Measurements from ENCODE around the gene GSTA5. TPM values are rescaled to one million over a fixed set of nuclear protein-coding genes. Genes with fewer than 3 reads are reported as not detected.

Gene GSTA5
- total and polyA plus RNA-seq, 2 of the 8 experiments (the other 6 are each of a cell fraction or from before 2014, with no cell fraction given): not detected

DNA sequence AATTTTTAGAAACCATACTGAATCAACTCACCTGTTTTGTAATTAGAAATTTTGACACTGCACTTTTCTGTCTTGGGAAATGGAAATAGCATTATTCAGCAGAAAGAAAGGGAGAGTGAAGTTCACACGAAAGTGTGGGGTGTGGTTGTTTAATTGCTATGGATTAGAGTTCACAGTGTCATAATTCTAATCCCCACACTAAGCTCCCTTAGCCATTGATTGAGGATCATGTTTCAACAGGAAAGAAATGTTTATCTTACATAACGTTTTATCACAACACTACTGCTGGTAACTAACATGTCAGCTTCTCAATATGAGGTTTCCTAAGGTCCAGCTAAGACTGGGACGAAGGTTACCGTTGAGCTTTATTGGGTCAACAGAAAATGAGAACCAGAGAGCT is 31.4 kb upstream of the GSTA5 start:
- H3K9ac ChIP-seq (replicated peaks in 1 of 4; ENCODE audit: extremely low read depth in 1 of 4, low read depth in 3 of 4, low read length in 3 of 4): no peak overlapping the region
- no peak overlapping the region for H4K5ac ChIP-seq (ENCODE audit: insufficient read length, low read depth, low read length)
- no peak overlapping the region for H3K14ac ChIP-seq (ENCODE audit: insufficient read length)
- H2BK12ac ChIP-seq (ENCODE audit: low read depth, low read length): no peak overlapping the region
- no peak overlapping the region for H3K4me2 ChIP-seq (ENCODE audit: insufficient read depth in 1 of 2, low read depth in 2 of 2, low read length in 2 of 2)
- CTCF ChIA-PET (ENCODE audit: partially characterized antibody): interaction anchor here (0.8 to 2.2 kb wide), 3 partner anchors 10 to 122 kb away, joined by 3 to 9 read pairs (median 3); no protein-coding TSS in a partner anchor
- no peaks in the 10 kb centered on the region for H3K36me3 ChIP-seq (ENCODE audit: control insufficient read depth in 2 of 4, insufficient read depth in 4 of 4, low read length in 3 of 4)
- 89% methylated on average over 4 of the region's 4 CpGs; no CpG with 5 or more reads in 1 of the 2 experiments for WGBS, 2 experiments (ENCODE audit: extremely low coverage in 1 of 2, insufficient coverage in 1 of 2, insufficient read length in 1 of 2, insufficient replicate concordance in 2 of 2, low coverage in 1 of 2, low lambda C conversion rate in 2 of 2, missing lambda C conversion rate in 1 of 2)
- TF ChIP-seq EZH2 (IDR thresholded peaks at IDR 0.05; ENCODE audit: low read depth, low read length, severe bottlenecking): no peak
- TF ChIP-seq POLR2AphosphoS5 (IDR thresholded peaks at IDR 0.05; ENCODE audit: low read depth, low read length): no peak
- TF ChIP-seq, protein P1, sequence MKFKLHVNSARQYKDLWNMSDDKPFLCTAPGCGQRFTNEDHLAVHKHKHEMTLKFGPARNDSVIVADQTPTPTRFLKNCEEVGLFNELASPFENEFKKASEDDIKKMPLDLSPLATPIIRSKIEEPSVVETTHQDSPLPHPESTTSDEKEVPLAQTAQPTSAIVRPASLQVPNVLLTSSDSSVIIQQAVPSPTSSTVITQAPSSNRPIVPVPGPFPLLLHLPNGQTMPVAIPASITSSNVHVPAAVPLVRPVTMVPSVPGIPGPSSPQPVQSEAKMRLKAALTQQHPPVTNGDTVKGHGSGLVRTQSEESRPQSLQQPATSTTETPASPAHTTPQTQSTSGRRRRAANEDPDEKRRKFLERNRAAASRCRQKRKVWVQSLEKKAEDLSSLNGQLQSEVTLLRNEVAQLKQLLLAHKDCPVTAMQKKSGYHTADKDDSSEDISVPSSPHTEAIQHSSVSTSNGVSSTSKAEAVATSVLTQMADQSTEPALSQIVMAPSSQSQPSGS (IDR thresholded peaks at IDR 0.05; ENCODE audit: low read length): no peak
- TF ChIP-seq TBP (IDR thresholded peaks at IDR 0.05; ENCODE audit: low read depth, low read length): no peak
- no peak for TF ChIP-seq CREB1 (IDR thresholded peaks at IDR 0.05)
- no peak for TF ChIP-seq RBBP5 (IDR thresholded peaks at IDR 0.05; ENCODE audit: borderline replicate concordance, low read depth, low read length)
- no peak for TF ChIP-seq HDAC2 (IDR thresholded peaks at IDR 0.05; ENCODE audit: borderline replicate concordance in 1 of 2, low read depth in 2 of 2, low read length in 2 of 2)
- TF ChIP-seq BRCA1 (IDR thresholded peaks at IDR 0.05; ENCODE audit: low read depth, low read length): no peak
- TF ChIP-seq BCL11A (IDR thresholded peaks at IDR 0.05; ENCODE audit: low read depth in 2 of 2, low read length in 2 of 2): no peak
- H3K56ac ChIP-seq (replicated peaks; ENCODE audit: insufficient read length, low read depth, low read length): no peak overlapping the region
- H4K20me1 ChIP-seq (replicated peaks in 1 of 2; ENCODE audit: control insufficient read depth in 1 of 2, insufficient read depth in 2 of 2, low read length in 2 of 2): no peaks in the 10 kb centered on the region
- H4K8ac ChIP-seq (ENCODE audit: extremely low read depth, insufficient read depth, low read length): no peak overlapping the region
- H3K4me3 ChIP-seq (ENCODE audit: extremely low read depth in 1 of 4, insufficient read depth in 2 of 4, low read depth in 3 of 4, low read length in 4 of 4): no peak overlapping the region
- H3K4me1 ChIP-seq (replicated peaks in 1 of 4; ENCODE audit: control insufficient read depth in 3 of 4, insufficient read depth in 4 of 4, low read length in 3 of 4): peaks cover 0 to 5% (median 2%) of the 10 kb centered on the region in 4 experiments; a peak in 4 of 7 replicates
- no peak overlapping the region for H3K27ac ChIP-seq (ENCODE audit: low read depth, low read length)
- no peaks in the 10 kb centered on the region for H3K23me2 ChIP-seq (ENCODE audit: low read depth, low read length)
- no peak for FAIRE-seq
- H2AFZ ChIP-seq (ENCODE audit: low read length): no peak overlapping the region
- H3K27me3 ChIP-seq (replicated peaks in 1 of 4; ENCODE audit: control insufficient read depth in 3 of 4, extremely low read depth in 1 of 4, insufficient read depth in 3 of 4, low read length in 3 of 4): no peaks in the 10 kb centered on the region
- H4K91ac ChIP-seq (replicated peaks; ENCODE audit: insufficient read length, low read length): no peak overlapping the region
- DNase-seq (ENCODE audit: low read depth in 1 of 2, low spot score in 2 of 2): no peak
- H3K79me1 ChIP-seq (ENCODE audit: low read depth, low read length): no peaks in the 10 kb centered on the region
- no peak overlapping the region for H2BK120ac ChIP-seq (replicated peaks; ENCODE audit: low read depth, low read length)
- H3K18ac ChIP-seq (ENCODE audit: extremely low read depth, low read length): no peak overlapping the region
- H2BK20ac ChIP-seq (ENCODE audit: low read length): no peak overlapping the region
- POLR2A ChIA-PET (ENCODE audit: partially characterized antibody): no interaction called here
- no peak overlapping the region for H3K4ac ChIP-seq (replicated peaks; ENCODE audit: insufficient read length, low read depth, low read length)
- H2AK5ac ChIP-seq (ENCODE audit: low read depth, low read length): no peak overlapping the region
- no peaks in the 10 kb centered on the region for H3K9me3 ChIP-seq (ENCODE audit: insufficient read depth in 2 of 2, low read depth in 1 of 2, low read length in 1 of 2)
- H3K79me2 ChIP-seq (ENCODE audit: control insufficient read depth in 1 of 2, insufficient read depth in 2 of 2, low read length in 2 of 2): no peaks in the 10 kb centered on the region
- H3K23ac ChIP-seq (ENCODE audit: insufficient read length): no peak overlapping the region
- no peak overlapping the region for H2BK15ac ChIP-seq (ENCODE audit: low read length)
- no peak overlapping the region for H2BK5ac ChIP-seq (ENCODE audit: low read depth, low read length)
